H7 (cell line): ENCODE results near the gene GRIK4. TPM values are rescaled to one million over a fixed set of nuclear protein-coding genes. Genes with fewer than 3 reads are reported as not detected.
"Not testable (repeated sequence)": the region's sequence is repeated elsewhere in the genome, so short reads cannot be mapped to it uniquely, and the experiment has no call there.

ENCODE experiments used
- DNase-seq: peaks from one replicate; pipeline ENCODE4 v3.0.0; 2012
- H3K27me3 ChIP-seq: 2 replicates; pipeline ENCODE4 v1.6.0; 2011; ENCODE audit warnings: mild to moderate bottlenecking, low read length; ENCODE audit not compliant: control insufficient read depth, insufficient read depth
- H3K36me3 ChIP-seq: replicated peaks from 2 replicates; pipeline ENCODE4 v1.5.1; 2011; ENCODE audit warnings: low read length; ENCODE audit not compliant: control insufficient read depth, insufficient read depth
- H3K4me3 ChIP-seq: 2 replicates; pipeline ENCODE4 v1.5.1; 2011; ENCODE audit warnings: low read depth, mild to moderate bottlenecking, control low read depth, low read length, moderate library complexity; ENCODE audit not compliant: insufficient read depth
- total RNA-seq: library from RNA; depleted of rRNA; stranded (reverse); fragments of >200 nt; shearing (Covaris generic); gene quantifications from 2 replicates; pipeline ENCODE4 v1.2.3, GENCODE V29; 2014

Gene GRIK4
- total RNA-seq, 1 experiment from 2014 or later, result 1.0 TPM

- no peaks in the 10 kb centered on the region for H3K36me3 ChIP-seq
- H3K27me3 ChIP-seq, result no peaks in the 10 kb centered on the region
- DNase-seq, result no peak
- H3K4me3 ChIP-seq, result no peak overlapping the region
Measured at GRCh38 chr11:120499859-120500258, 11.7 kb upstream of the GRIK4 start.

DNA sequence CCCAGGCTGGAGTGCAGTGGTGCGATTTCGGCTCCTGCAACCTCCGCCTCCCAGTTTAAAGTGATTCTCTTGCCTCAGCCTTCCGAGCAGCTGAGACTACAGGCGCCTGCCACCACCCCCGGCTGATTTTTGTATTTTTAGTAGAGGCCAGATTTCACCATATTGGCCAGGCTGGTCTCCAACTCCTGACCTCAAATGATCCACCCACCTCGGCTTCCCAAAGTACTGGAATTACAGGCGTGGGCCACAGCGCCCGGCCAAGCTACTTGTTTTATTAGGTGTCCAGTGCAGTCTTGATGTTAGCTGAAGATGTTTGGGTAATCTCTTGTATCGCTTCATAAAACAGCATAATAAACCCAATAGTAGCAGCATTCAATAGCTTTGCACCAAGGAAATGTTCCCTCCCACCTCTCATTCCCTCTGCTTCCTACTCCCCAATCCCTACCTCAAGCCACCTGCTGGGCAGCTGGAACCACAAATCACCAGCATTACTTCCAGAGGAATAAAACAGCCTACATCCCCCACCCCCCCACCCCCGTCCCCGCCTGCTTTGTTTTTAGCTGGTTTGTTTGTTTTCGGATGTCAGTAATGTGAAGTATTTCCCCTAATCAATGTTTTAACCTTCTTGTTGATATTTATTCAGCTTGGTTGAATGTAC, 11.0 kb upstream of the GRIK4 start:
- Histone ChIP-seq H3K27me3 (no peaks in the 10 kb centered on the region), H3K4me3 (no peak overlapping the region), H3K36me3 (no peaks in the 10 kb centered on the region)
- peak; percentile 57 for DNase-seq

- Histone ChIP-seq H3K4me3 (no peak overlapping the region), H3K27me3 (no peaks in the 10 kb centered on the region), H3K36me3 (no peaks in the 10 kb centered on the region)
- DNase-seq, result no peak
Measured at GRCh38 chr11:120501440-120501839, 10.1 kb upstream of the GRIK4 start.

DNA sequence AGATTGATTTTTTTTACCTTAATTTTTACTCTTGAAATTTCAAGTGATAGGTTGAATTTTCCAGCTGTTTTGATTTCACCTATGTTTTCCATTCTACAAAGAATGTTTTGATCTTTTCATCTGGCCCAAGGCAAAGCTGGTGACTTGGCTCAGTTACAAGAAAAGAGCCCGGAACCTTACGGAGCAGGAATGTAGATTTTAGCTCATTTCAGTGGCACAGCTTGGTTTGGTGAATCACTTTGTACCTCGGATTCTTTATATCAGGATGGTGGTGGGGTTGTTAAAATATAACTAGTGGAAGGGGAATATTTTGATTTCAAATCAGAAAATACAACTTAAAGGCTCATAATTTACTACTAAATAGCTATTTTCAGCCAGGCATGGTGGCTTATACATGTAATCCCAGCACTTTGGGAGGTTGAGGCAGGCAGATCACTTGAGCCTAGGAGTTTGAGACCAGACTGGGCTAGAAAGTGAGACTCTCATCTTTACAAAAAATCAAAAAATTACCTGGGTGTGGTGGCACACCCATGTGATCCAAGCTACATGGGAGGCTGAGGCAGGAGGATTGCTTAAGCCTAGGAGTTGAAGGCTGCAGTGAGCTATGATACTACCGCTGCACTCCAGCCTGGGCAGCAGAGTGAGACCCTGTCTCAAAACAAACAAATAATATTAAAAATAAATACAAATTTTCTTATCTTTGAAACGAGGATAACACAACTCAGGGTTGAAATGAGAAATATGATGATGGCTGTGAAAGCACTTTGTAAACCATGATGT, 9.4 kb upstream of the GRIK4 start:
- DNase-seq, result no peak
- H3K27me3 ChIP-seq, result no peaks in the 10 kb centered on the region

GRCh38 chr11:120503529-120503928, 8.0 kb upstream of the GRIK4 start:
- not testable (repeated sequence) for H3K4me3 ChIP-seq, DNase-seq

More for the DNA sequence above, 9.4 kb upstream of the GRIK4 start:
- Histone ChIP-seq H3K36me3 (no peaks in the 10 kb centered on the region), H3K4me3 (no peak overlapping the region)

DNA sequence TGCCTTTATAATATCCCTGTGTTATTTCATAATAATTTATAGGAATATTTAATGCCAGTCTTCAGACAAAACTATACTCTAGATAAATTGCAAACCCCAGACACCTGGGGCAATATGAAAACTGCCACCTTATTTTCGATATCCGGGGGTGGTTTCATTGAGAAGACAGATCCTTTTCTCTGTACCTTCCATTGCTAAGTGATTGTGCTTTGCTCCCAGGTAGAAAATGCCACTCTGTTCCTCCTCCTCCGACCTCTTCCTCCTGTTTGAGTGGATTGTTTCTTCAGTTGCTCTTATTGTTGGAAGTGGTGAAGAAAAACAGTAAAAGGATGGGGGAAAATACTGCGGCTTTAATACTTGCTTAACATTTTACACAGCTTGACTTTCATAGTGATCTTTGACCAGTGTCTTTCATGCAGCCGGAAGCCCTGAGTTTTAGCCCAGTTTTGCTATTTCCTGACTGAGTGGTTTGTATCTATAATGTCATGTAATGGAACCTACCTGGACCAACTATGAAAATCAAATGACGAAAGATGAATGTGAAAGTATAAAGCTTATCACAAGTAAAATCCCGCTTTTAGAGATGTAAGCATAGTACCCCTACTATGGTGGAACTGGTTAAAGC, 5.6 kb upstream of the GRIK4 start:
- Histone ChIP-seq H3K4me3 (no peak overlapping the region), H3K27me3 (no peaks in the 10 kb centered on the region), H3K36me3 (no peaks in the 10 kb centered on the region)
- DNase-seq, result no peak

More at GRCh38 chr11:120503529-120503928, 8.0 kb upstream of the GRIK4 start:
- H3K27me3 ChIP-seq, H3K36me3 ChIP-seq: not testable (repeated sequence)

DNA sequence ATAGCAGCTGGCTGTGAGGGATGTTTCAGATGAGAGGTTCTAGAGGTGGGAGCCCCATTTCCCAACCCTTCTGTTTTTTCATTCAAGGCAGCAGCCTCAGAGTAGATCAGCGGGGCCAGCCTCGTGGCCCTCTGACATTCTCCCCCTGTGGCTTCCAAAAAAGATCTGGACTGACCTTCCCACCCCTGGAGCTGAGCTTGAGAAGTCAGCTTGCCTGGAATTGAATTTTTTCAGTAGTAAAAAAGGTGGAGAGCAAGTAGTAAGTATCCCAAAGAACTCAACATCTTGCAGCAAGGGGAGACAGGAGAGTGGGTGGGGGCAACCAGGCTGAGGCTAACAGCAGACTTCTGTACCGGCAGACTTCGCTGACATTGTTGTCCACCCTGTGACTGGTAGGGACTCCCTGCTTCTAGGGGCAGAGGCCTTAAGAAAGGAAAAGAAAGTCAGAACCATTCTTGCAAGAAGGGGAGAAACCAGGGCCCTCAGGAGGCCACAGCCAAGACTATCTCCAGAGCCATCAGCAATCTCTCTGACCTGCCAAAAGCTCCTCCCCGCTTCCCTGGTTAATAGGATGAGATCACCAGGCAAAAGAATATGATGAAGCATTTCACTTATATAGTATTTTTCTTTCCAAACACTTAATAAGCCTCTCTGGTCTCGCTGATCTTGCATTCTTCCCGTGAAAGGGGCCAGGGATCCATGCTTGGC, 2.0 kb upstream of the GRIK4 start:
- peaks cover 8% of the 10 kb centered on the region for H3K27me3 ChIP-seq
- DNase-seq, result no peak
- no peaks in the 10 kb centered on the region for H3K36me3 ChIP-seq
- H3K4me3 ChIP-seq, result no peak overlapping the region

GRCh38 chr11:120510406-120511115, 987 bp upstream of the GRIK4 start:
- DNase-seq, result peak; percentile 41
- no peaks in the 10 kb centered on the region for H3K36me3 ChIP-seq
- peaks cover 8% of the 10 kb centered on the region for H3K27me3 ChIP-seq
- H3K4me3 ChIP-seq, result no peak overlapping the region

DNA sequence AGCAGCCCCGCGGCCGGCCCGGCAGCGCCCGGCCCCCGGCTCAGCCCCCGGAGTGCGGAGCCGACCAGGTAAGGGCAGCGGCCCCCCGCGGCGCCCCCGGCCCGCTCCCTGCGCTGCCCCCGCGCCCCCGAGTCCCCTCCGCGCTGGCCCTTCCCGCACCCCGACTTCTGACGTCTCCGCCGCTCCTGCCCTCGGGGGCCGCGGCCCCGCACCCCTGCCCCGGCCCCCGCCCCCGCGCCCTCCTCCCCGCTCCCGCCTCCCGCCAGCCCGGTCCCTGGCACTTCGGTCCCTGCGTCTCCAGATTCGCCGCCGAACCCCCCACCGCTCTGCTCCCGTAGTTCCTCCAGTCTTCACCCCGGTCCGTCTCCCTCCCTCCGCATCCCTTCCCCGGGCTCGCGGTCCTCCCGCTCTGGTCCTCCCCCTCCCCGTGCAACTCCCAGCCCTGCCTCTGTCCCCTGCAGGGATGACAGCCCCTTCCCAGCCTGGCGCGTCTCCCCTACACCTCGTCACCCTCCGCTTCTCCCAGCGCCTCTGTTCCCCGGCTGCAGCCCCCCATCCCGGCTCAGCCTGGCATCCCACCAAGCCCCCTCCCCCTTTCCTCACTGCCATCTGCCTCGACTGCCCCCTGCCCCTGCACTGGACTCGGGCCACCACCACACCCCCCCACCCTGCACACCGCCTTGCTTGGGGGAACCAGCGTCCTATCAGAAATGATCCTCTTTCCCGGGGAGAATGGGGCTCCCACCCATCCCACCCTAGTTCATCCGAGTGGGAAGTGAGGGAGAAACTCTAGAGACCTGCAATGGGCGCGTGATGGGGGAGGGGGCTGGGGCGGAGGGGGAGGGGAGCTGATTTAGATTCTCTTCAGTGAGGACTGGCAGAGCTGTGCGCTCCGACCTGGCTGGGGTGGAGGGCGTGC, 531 bp downstream of the GRIK4 start:
- peak; percentile 87 for DNase-seq
- no peaks in the 10 kb centered on the region for H3K36me3 ChIP-seq
- H3K4me3 ChIP-seq, result peak overlapping the region; percentile 43
- H3K27me3 ChIP-seq, result peaks cover 10% of the 10 kb centered on the region

DNA sequence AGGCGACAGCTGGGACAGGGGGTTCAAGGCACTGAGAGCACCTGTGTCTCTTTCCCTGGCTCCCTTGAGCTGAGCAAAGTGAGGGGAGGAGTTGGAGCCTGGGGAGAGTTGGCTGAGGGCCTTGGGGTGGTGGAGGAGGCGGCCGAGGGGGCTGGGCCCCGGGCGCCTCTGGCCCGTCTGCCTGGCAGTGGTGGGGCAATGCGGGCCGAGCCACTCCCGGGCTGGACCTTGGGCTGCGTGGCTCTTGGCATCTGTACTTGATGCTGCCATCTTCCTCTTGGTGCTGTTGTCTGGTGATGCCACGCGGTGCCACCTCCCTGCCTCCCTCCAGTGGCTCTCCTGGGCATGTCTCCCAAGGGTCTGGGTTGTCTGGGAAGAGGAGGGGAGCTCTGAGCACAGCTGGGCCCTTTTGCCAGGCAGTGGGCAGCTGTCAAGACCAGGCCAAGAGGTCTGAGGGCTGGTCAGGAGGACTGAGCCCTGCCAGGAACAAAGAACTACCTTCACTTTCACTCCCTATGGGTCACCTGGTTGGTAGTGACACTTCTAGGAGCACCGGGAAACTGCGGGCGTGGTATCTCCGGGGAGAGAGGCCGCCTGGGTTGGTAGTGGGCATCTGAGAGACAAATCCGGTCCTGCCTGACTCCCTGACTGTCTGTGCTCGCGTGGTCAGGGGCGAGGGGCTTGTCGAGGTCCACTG, 1.3 kb downstream of the GRIK4 start:
- H3K4me3 ChIP-seq, result no peak overlapping the region
- peak; percentile 80 for DNase-seq
- peaks cover 10% of the 10 kb centered on the region for H3K27me3 ChIP-seq
- H3K36me3 ChIP-seq, result no peaks in the 10 kb centered on the region

GRCh38 chr11:120513436-120514315, 2.1 kb downstream of the GRIK4 start:
- H3K4me3 ChIP-seq, result no peak overlapping the region
- H3K27me3 ChIP-seq, result peaks cover 10% of the 10 kb centered on the region
- H3K36me3 ChIP-seq, result no peaks in the 10 kb centered on the region
- peak; percentile 62 for DNase-seq

GRCh38 chr11:120514541-120515121, 3.1 kb downstream of the GRIK4 start:
- H3K36me3 ChIP-seq, result no peaks in the 10 kb centered on the region
- H3K4me3 ChIP-seq, result no peak overlapping the region
- H3K27me3 ChIP-seq, result peaks cover 10% of the 10 kb centered on the region
- peak; percentile 30 for DNase-seq
